GM18870 (cell line): ENCODE results near the gene RBM33.

ENCODE experiments used
- ATAC-seq: cut with Tn5 transposase; IDR thresholded peaks from one replicate; pipeline ENCODE4 v1.9.1; 2021; ENCODE audit warnings: moderate library complexity; ENCODE audit not compliant: unreplicated experiment

The RBM33 gene

GRCh38 chr7:155621418-155621980 is 23.0 kb upstream of the RBM33 start:
- no peak for ATAC-seq

GRCh38 chr7:155624412-155624811 is 20.0 kb upstream of the RBM33 start:
- no peak for ATAC-seq

GRCh38 chr7:155625557-155625956 is 18.9 kb upstream of the RBM33 start:
- no peak for ATAC-seq

GRCh38 chr7:155629171-155629570 is 15.3 kb upstream of the RBM33 start:
- no peak for ATAC-seq

GRCh38 chr7:155631155-155631554 is 13.3 kb upstream of the RBM33 start:
- ATAC-seq = no peak

- no peak for ATAC-seq
Measured at GRCh38 chr7:155635817-155636216, 8.6 kb upstream of the RBM33 start.

- ATAC-seq = no peak
Measured at GRCh38 chr7:155637155-155637554, 7.3 kb upstream of the RBM33 start.

- ATAC-seq = no peak
Measured at GRCh38 chr7:155638366-155638765, 6.1 kb upstream of the RBM33 start.

- no peak for ATAC-seq
Measured at GRCh38 chr7:155639958-155640520, 4.4 kb upstream of the RBM33 start.

- ATAC-seq = no peak
Measured at GRCh38 chr7:155640629-155641028, 3.8 kb upstream of the RBM33 start.

- no peak for ATAC-seq
Measured at GRCh38 chr7:155643804-155644177, 670 bp upstream of the RBM33 start.

- peak; percentile 21 for ATAC-seq
Measured at GRCh38 chr7:155644971-155645509, 579 bp downstream of the RBM33 start.

- ATAC-seq = no peak
Measured at GRCh38 chr7:155645662-155646061, 1.2 kb downstream of the RBM33 start.

GRCh38 chr7:155646669-155647068 is 2.2 kb downstream of the RBM33 start:
- ATAC-seq = no peak

GRCh38 chr7:155647302-155647701 is 2.8 kb downstream of the RBM33 start:
- no peak for ATAC-seq

- ATAC-seq = no peak
Measured at GRCh38 chr7:155647734-155648133, 3.3 kb downstream of the RBM33 start.

- no peak for ATAC-seq
Measured at GRCh38 chr7:155648752-155649339, 4.4 kb downstream of the RBM33 start.

- no peak for ATAC-seq
Measured at GRCh38 chr7:155649588-155649987, 5.1 kb downstream of the RBM33 start.

- no peak for ATAC-seq
Measured at GRCh38 chr7:155652156-155653114, 8.0 kb downstream of the RBM33 start.

GRCh38 chr7:155653803-155654202 is 9.3 kb downstream of the RBM33 start:
- ATAC-seq = no peak

GRCh38 chr7:155656891-155657290 is 12.4 kb downstream of the RBM33 start:
- no peak for ATAC-seq
